HCT116 (cell line): ENCODE data around the gene TOLLIP. TPM values are rescaled to one million over a fixed set of nuclear protein-coding genes. Genes with fewer than 3 reads are reported as not detected.

ENCODE experiments used
- ATAC-seq: fragments of 200-7000 bp; cut with Tn5 transposase; 2 replicates; pipeline ENCODE4 v1.9.1; 2020; ENCODE audit warnings: mild to moderate bottlenecking, moderate library complexity
- BruUV-seq: library from RNA; stranded (reverse); fragments of 400-500 nt; replicated peaks from 2 replicates; lab custom pipeline; 2021; lab: Mats Ljungman, UMichigan
- CTCF ChIA-PET: fragments of 300-600 bp; sonication (Branson Sonifier 250); formaldehyde crosslinking; loops from one replicate; lab custom pipeline; 2021; ENCODE audit warnings: antibody characterized with exemption; lab: Charles Lee
- POLR2A ChIA-PET: fragments of 300-600, 350-600 bp; sonication (Branson Sonifier 250); formaldehyde crosslinking; loops from one replicate; lab custom pipeline; 2021; ENCODE audit warnings: antibody characterized with exemption; lab: Charles Lee
- RAD21 ChIA-PET, 2 experiments: fragments of 300-600 bp; sonication (Branson Sonifier 250); formaldehyde crosslinking; loops; one replicate each; lab custom pipeline; 2023; ENCODE audit warnings: low total read pairs in 2 of 2; ENCODE audit not compliant: uncharacterized antibody in 2 of 2, unreplicated experiment in 2 of 2, low non-redundant PET in 1 of 2; lab: Charles Lee
- DNase-seq: peaks from one replicate; pipeline ENCODE4 v3.0.0-alpha.2; 2010; ENCODE audit warnings: low read depth, low spot score
- H2AFZ ChIP-seq: fragments of 200-600 bp; shearing (Covaris generic), sonication (generic); 2 replicates; pipeline ENCODE4 v1.6.1; 2017; ENCODE audit warnings: low read depth, mixed run types, mixed read lengths, antibody characterized with exemption, low read length; ENCODE audit not compliant: poor library complexity, severe bottlenecking
- H3K27ac ChIP-seq: 2 replicates; pipeline ENCODE4 v1.5.1; 2012; ENCODE audit warnings: low read depth, low read length
- H3K27me3 ChIP-seq: fragments of 200-600 bp; sonication (generic); 2 replicates; pipeline ENCODE4 v1.6.1; 2016; ENCODE audit warnings: mixed run types, low read length, mixed read lengths; ENCODE audit not compliant: insufficient read depth
- H3K36me3 ChIP-seq, 2 experiments: fragments of 200-500 bp in 1 of 2; fragments of 200-600 bp in 1 of 2; sonication (Bioruptor generic) in 1 of 2; sonication (generic) in 1 of 2; 2 replicates each; pipeline versions ENCODE4 v1.5.1 to v1.6.1; 2014 to 2016; ENCODE audit warnings: low read length in 2 of 2, inconsistent platforms in 1 of 2, mixed read lengths in 1 of 2, mixed run types in 1 of 2; ENCODE audit not compliant: insufficient read depth in 2 of 2, control insufficient read depth in 1 of 2
- H3K4me1 ChIP-seq, 2 experiments: fragments of 200-600 bp in 1 of 2; sonication (generic) in 1 of 2; 2 replicates each; pipeline versions ENCODE4 v1.5.1 to v1.6.1; 2012 to 2017; ENCODE audit warnings: low read length in 2 of 2, inconsistent platforms in 1 of 2, mild to moderate bottlenecking in 1 of 2, mixed read lengths in 1 of 2, mixed run types in 1 of 2, moderate library complexity in 1 of 2; ENCODE audit not compliant: insufficient read depth in 2 of 2, control insufficient read depth in 1 of 2
- H3K4me2 ChIP-seq: fragments of 200-600 bp; sonication (generic); 2 replicates; pipeline ENCODE4 v1.6.1; 2017; ENCODE audit warnings: mixed run types, low read length, mixed read lengths
- H3K4me3 ChIP-seq, 2 experiments: fragments of 200-600 bp in 1 of 2; sonication (generic) in 1 of 2; replicated peaks in 1 of 2; 2 replicates each; pipeline ENCODE4 v1.5.1; 2011 to 2016; ENCODE audit warnings: low read length in 2 of 2, control low read depth in 1 of 2, low read depth in 1 of 2, mild to moderate bottlenecking in 1 of 2, mixed read lengths in 1 of 2, mixed run types in 1 of 2
- H3K79me2 ChIP-seq: fragments of 200-600 bp; sonication (generic); 2 replicates; pipeline ENCODE4 v1.6.1; 2017; ENCODE audit warnings: mild to moderate bottlenecking, mixed run types, low read length, moderate library complexity, mixed read lengths; ENCODE audit not compliant: insufficient read depth
- H3K9ac ChIP-seq: fragments of 200-600 bp; sonication (generic); 2 replicates; pipeline ENCODE4 v1.6.1; 2016; ENCODE audit warnings: low read length, mixed read lengths
- H3K9me2 ChIP-seq: fragments of 200-600 bp; sonication (generic), shearing (Covaris generic); 2 replicates; pipeline ENCODE4 v1.6.1; 2017; ENCODE audit warnings: mixed run types, mild to moderate bottlenecking, moderate library complexity; ENCODE audit not compliant: insufficient read depth
- H3K9me3 ChIP-seq, 2 experiments: fragments of 200-500 bp in 1 of 2; fragments of 200-600 bp in 1 of 2; sonication (Bioruptor generic) in 1 of 2; sonication (generic) in 1 of 2; 2 replicates each; pipeline ENCODE4 v1.6.1; 2014 to 2017; ENCODE audit warnings: low read length in 2 of 2, mixed read lengths in 2 of 2, inconsistent platforms in 1 of 2, low read depth in 1 of 2, mild to moderate bottlenecking in 1 of 2, mixed run types in 1 of 2, moderate library complexity in 1 of 2; ENCODE audit not compliant: control insufficient read depth in 1 of 2, insufficient read depth in 1 of 2
- H4K20me1 ChIP-seq: fragments of 200-600 bp; sonication (generic), shearing (Covaris generic); 2 replicates; pipeline ENCODE4 v1.6.1; 2017; ENCODE audit warnings: mixed run types, mild to moderate bottlenecking, moderate library complexity; ENCODE audit not compliant: insufficient read depth
- CBX3 ChIP-seq: IDR thresholded peaks from 2 replicates; pipeline ENCODE4 v1.6.1; 2012; ENCODE audit warnings: low read depth
- EGR1 ChIP-seq: IDR thresholded peaks from 2 replicates; pipeline ENCODE4 v1.6.1; 2012; ENCODE audit warnings: low read depth
- EZH2 ChIP-seq: fragments of 200-600 bp; sonication (generic); IDR thresholded peaks from 2 replicates; pipeline ENCODE4 v1.6.1; 2017; ENCODE audit warnings: antibody characterized with exemption, mixed run types
- intact Hi-C: fragments of 100-400 bp; cut with micrococcal nuclease; formaldehyde crosslinking; loops from 2 replicates; pipeline ENCODE4 v1.10.0; 2022
- total RNA-seq: library from RNA; stranded (reverse); gene quantifications from one replicate; pipeline ENCODE4 v1.2.1, GENCODE V29; 2021; ENCODE audit not compliant: unreplicated experiment

TOLLIP gene
- total RNA-seq, 1 experiment from 2014 or later = 28.5 TPM

DNA sequence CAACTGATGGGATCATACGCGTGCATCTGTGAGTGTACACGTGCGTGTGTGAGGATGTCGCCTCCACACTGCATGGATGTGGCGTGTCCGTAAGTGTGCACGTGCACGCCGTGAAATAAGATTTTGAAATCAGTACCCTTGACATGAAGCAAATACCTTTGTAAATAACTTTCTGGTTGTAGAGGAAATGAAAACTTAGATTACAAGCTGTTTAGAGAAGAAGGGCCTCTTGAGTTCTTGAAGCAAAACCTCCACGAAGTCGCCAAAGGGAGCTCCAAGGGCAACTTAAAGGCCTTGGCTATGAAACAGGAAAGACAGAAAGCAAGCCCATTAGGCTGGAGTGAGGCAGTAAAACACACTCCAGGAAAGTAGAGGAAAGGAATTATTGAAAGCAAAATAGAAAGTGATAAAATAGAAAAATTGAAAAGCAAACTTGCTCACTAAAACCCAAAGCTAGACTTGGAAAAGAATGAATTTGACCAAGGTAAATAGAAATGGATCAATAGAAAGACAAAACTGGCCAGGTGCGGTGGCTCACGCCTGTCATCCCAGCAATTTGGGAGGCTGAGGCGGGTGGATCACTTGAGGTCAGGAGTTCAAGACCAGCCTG is 29.7 kb upstream of the TOLLIP start:
- ChIA-PET POLR2A (interaction anchor here (1.0 kb wide), 1 partner anchor 12 kb away, joined by 5 read pairs; no protein-coding TSS in a partner anchor), RAD21 (no interaction called here), CTCF (no interaction called here)
- H3K27ac ChIP-seq = no peak overlapping the region
- TF ChIP-seq EGR1 = no peak
- ATAC-seq (no peak), DNase-seq (no peak)
- no peaks in the 10 kb centered on the region for H3K79me2 ChIP-seq
- H2AFZ ChIP-seq = no peak overlapping the region
- no peaks in the 10 kb centered on the region for H3K9me2 ChIP-seq
- H3K36me3 ChIP-seq = no peaks in the 10 kb centered on the region
- peaks cover 9 to 14% of the 10 kb centered on the region in 2 experiments for H3K4me1 ChIP-seq
- H3K9me3 ChIP-seq = no peaks in the 10 kb centered on the region
- no peak overlapping the region for H3K9ac ChIP-seq
- H3K27me3 ChIP-seq = no peaks in the 10 kb centered on the region
- intact Hi-C loops = no loop called here
- no peak overlapping the region for H3K4me3 ChIP-seq
- BruUV-seq = no TSS peak
- no peaks in the 10 kb centered on the region for H4K20me1 ChIP-seq
- H3K4me2 ChIP-seq = no peak overlapping the region

DNA sequence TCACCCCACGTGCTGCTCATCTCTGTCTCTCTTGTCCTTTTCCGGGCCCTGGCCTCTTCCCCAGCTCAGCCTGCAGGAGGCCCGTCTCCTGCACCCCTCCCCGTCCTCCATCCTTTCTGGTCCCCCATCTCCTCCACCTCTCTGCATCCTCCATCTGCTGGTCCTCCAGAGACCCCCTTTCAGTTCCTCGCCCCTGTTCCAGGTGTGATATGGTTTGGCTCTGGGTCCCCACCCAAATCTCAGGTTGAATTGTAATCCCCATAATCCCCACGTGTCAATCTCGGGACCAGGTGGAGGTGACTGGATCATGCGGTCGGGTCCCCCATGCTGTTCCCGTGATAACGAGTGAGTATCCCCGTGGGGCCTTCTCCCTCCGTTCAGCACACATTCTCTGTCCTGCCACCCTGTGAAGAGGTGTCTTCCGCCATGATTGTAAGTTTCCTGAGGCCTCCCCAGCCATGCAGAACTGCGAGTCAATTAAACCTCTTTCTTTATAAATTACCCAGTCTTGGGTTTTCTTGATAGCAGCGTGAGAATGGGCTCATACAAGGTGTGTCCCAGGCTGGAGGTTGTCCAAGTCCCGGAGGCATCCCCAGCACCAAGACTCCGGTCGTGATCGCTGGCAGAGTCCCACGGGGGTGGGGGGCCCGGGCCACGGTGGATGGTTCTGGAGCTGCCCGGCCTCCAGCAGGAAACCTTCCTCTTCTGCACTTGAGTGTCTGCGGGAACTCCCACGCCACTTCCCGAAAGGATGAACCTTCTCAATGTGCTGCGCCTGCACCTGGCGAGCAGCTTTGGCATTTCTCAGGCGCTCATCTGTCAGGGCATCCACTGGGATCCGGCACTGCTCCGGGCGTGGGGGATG is 29.0 kb upstream of the TOLLIP start:
- no peaks in the 10 kb centered on the region for H3K36me3 ChIP-seq
- no peak overlapping the region for H3K9ac ChIP-seq
- H4K20me1 ChIP-seq = no peaks in the 10 kb centered on the region
- TF ChIP-seq EZH2 = no peak
- TF ChIP-seq CBX3 = no peak
- no peak overlapping the region for H2AFZ ChIP-seq
- no peaks in the 10 kb centered on the region for H3K9me2 ChIP-seq
- H3K27me3 ChIP-seq = no peaks in the 10 kb centered on the region
- ATAC-seq = no peak
- no TSS peak for BruUV-seq
- ChIA-PET CTCF (no interaction called here), RAD21 (no interaction called here), POLR2A (interaction anchor here (1.0 kb wide), 1 partner anchor 13 kb away, joined by 5 read pairs; no protein-coding TSS in a partner anchor)
- no peaks in the 10 kb centered on the region for H3K9me3 ChIP-seq
- no peaks in the 10 kb centered on the region for H3K79me2 ChIP-seq
- no peak overlapping the region for H3K27ac ChIP-seq
- peaks cover 9 to 14% of the 10 kb centered on the region in 2 experiments for H3K4me1 ChIP-seq
- no peak overlapping the region for H3K4me2 ChIP-seq
- H3K4me3 ChIP-seq = no peak overlapping the region
- intact Hi-C loops = no loop called here
- no peak for DNase-seq
